MG63 (cell line): ENCODE data around the gene SH3GLB1. TPM values are rescaled to one million over a fixed set of nuclear protein-coding genes. Genes with fewer than 3 reads are reported as not detected.

ENCODE experiments used
- DNase-seq: peaks from one replicate; pipeline ENCODE4 v3.0.0-alpha.2; 2020
- H3K27me3 ChIP-seq: fragments of 250-450 bp; sonication (Bioruptor Pico); 2 replicates; pipeline ENCODE4 v1.5.1; 2020; ENCODE audit warnings: mild to moderate bottlenecking, moderate library complexity
- H3K36me3 ChIP-seq: fragments of 250-450 bp; sonication (Bioruptor Pico); 2 replicates; pipeline ENCODE4 v1.5.1; 2020; ENCODE audit warnings: mild to moderate bottlenecking, moderate library complexity
- H3K4me3 ChIP-seq: fragments of 250-450 bp; sonication (Bioruptor Pico); 2 replicates; pipeline ENCODE4 v1.5.1; 2020; ENCODE audit warnings: mild to moderate bottlenecking, moderate library complexity
- H3K9me3 ChIP-seq: fragments of 250-450 bp; sonication (Bioruptor Pico); 2 replicates; pipeline ENCODE4 v1.5.1; 2020; ENCODE audit warnings: mild to moderate bottlenecking, moderate library complexity
- total RNA-seq: library from RNA; depleted of rRNA; stranded (reverse); fragments of >200 nt; shearing (Covaris generic); gene quantifications from 2 replicates; pipeline ENCODE4 v1.2.3, GENCODE V29; 2014; ENCODE audit warnings: low replicate concordance; rRNA removed

Gene SH3GLB1
- total RNA-seq, 1 experiment from 2014 or later: 25.1 TPM

DNA sequence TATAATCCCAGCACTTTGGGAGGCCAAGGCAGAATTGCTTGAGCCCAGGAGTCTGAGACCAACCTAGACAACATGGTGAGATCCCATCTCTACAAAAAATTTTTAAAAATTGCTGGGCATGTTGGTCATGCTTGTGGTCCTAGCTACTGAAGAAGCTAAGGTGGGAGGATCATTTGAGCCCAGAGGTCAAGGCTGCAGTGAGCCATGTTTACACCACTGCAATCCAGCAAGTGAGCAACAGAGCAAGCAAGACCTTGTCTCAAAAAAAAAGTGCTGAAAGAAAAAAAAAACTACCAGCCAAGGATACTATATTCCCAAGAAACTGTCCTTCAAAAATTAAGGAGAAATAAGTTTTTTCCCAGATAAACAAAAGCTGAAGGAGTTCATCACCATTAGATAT lies 78.1 kb downstream of the SH3GLB1 start:
- no peaks in the 10 kb centered on the region for H3K9me3 ChIP-seq
- DNase-seq: no peak
- no peaks in the 10 kb centered on the region for H3K36me3 ChIP-seq
- H3K27me3 ChIP-seq: no peaks in the 10 kb centered on the region
- H3K4me3 ChIP-seq: no peak overlapping the region

DNA sequence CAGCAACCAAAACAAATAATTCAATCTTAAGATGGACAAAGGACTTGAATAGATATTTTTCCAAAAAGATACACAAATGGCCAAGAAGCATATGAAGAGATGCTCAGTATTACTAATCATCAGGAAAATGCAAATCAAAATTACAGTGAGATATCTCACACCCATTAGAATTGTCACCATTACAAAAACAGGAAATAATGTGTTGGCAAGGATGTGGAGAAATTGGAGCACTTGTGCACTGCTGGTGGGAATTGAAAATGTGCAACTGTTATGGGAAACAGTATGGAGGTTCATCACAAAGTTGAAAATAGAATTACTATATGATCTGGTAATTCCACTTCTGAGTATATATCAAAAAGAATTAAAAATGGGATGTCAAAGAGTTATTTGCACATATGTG lies 83.2 kb downstream of the SH3GLB1 start:
- Histone ChIP-seq H3K27me3 (no peaks in the 10 kb centered on the region), H3K4me3 (no peak overlapping the region), H3K9me3 (no peaks in the 10 kb centered on the region), H3K36me3 (no peaks in the 10 kb centered on the region)
- DNase-seq: no peak

DNA sequence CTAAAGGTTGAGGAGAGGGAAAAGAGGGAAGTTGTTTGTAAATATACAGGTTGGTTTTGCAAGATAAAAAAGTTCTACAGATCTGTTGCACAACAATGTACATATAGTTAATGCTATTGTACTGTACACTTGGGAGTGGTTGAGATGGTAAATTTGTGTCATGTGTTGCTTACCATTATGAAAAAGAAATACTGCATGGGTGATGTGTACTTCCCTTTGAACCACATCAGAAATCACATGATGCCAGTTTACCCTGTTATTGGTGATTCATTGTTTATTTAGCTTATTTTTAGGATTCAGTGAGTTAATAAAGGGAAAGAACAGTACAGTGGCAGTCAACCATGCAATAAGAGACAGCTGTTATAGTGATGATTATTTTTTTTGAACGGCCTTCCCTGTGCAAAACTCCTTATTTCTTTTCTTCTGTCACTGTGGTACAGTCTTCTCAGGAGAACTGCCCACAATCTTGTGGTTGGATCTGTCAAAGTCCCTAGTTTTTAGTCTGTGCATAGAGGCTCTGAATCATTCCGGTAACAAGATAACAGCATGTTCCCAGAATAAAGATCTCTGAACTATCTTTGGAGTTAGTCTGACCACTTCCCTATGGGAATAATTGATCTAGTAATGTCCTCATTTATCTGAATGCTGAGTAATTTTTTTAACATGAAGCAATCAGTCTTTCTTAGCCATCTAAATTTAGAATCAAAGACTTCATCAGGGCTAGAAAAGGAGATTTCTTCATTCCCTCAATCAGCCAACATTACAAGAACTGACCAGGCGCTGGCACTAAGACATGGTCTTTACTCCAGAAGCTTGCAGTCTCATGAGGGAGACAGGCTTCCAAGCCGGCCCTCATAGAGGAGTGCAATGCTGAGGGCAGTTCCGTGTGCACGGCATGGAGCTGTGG lies 84.2 kb downstream of the SH3GLB1 start:
- no peaks in the 10 kb centered on the region for H3K27me3 ChIP-seq
- no peaks in the 10 kb centered on the region for H3K9me3 ChIP-seq
- DNase-seq: peak; percentile 53
- H3K36me3 ChIP-seq: no peaks in the 10 kb centered on the region
- no peak overlapping the region for H3K4me3 ChIP-seq

DNA sequence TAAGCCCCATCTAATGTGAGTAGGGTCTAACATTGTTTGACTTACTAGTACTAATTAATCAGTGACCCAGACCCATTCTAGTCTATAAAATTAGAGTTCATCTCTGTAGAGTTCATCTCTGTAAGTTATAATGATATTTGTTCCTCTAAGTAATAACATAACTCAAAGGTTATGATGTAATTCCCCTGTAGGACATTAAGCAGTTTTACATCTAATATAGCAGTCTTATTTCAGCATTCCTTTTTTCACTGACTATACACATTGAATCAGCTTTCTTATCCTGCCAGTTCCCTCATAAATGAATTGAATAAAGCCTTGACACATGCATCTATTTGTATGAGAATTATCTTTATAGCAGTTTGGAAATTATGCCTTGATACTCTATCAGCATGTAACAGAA lies 90.9 kb downstream of the SH3GLB1 start:
- H3K4me3 ChIP-seq: no peak overlapping the region
- H3K36me3 ChIP-seq: no peaks in the 10 kb centered on the region
- H3K9me3 ChIP-seq: no peaks in the 10 kb centered on the region
- DNase-seq: no peak
- H3K27me3 ChIP-seq: no peaks in the 10 kb centered on the region

Other genes with a start within 250 kb of the SH3GLB1 start
- not detected in 2 replicates for gene CLCA1, start 235.6 kb upstream of the SH3GLB1 start, total RNA-seq
- gene CLCA4, start 157.5 kb upstream of the SH3GLB1 start, total RNA-seq: not detected in 2 replicates
- gene SELENOF, start 209.6 kb downstream of the SH3GLB1 start, total RNA-seq: 202 and 203 TPM in 2 replicates
- 7.8 and 17.4 TPM in 2 replicates for gene HS2ST1, start 210.1 kb downstream of the SH3GLB1 start, total RNA-seq